ENCODE data around the gene ARHGEF11. TPM values are rescaled to one million over a fixed set of nuclear protein-coding genes. Genes with fewer than 3 reads are reported as not detected.

The ARHGEF11 gene
- total RNA-seq, 6 experiments from 2014 or later, result 21.3 to 24.8 (median 22.4) TPM

- no peaks in the 10 kb centered on the region for H3K4me1 Mint-ChIP-seq (ENCODE audit: low read depth)
- peaks cover 35% of the 10 kb centered on the region for H3K36me3 Mint-ChIP-seq (ENCODE audit: low read depth)
- H3K4me3 Mint-ChIP-seq, result no peak overlapping the region
- no peaks in the 10 kb centered on the region for H3K9me3 Mint-ChIP-seq
- no peak overlapping the region for H3K27ac Mint-ChIP-seq
- DNase-seq, result no peak
- H3K27me3 Mint-ChIP-seq (ENCODE audit: insufficient read depth), result peaks cover 4% of the 10 kb centered on the region
- TF ChIP-seq CTCF (IDR thresholded peaks at IDR 0.05), result no peak
Observed at GRCh38 chr1:156943756-156944155, 101.8 kb downstream of the ARHGEF11 start.

DNA sequence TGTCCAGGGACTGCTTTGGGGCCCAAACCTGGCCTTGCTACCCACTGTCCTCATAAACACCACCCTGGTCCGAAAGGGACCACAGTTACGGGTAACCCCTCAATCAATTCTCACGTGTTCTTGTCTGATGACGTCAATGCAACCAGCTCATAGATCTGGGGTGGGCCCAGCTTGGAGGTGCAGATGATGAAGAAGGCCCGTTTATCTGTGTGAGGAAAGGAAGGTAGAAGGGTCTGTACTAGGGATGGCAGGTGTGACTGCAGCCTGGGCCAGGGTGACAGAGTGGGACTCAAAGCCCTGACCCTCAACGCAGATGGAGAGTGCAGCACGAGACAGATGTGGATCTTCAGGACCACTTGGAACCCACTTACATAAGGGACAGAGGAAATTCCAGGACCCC, 103.0 kb downstream of the ARHGEF11 start:
- no peak overlapping the region for H3K27ac Mint-ChIP-seq
- H3K4me1 Mint-ChIP-seq (ENCODE audit: low read depth), result no peaks in the 10 kb centered on the region
- DNase-seq, result no peak
- H3K9me3 Mint-ChIP-seq, result no peaks in the 10 kb centered on the region
- H3K36me3 Mint-ChIP-seq (ENCODE audit: low read depth), result peaks cover 35% of the 10 kb centered on the region
- H3K27me3 Mint-ChIP-seq (ENCODE audit: insufficient read depth), result peaks cover 5% of the 10 kb centered on the region
- no peak overlapping the region for H3K4me3 Mint-ChIP-seq
- no peak for TF ChIP-seq CTCF (IDR thresholded peaks at IDR 0.05)

DNA sequence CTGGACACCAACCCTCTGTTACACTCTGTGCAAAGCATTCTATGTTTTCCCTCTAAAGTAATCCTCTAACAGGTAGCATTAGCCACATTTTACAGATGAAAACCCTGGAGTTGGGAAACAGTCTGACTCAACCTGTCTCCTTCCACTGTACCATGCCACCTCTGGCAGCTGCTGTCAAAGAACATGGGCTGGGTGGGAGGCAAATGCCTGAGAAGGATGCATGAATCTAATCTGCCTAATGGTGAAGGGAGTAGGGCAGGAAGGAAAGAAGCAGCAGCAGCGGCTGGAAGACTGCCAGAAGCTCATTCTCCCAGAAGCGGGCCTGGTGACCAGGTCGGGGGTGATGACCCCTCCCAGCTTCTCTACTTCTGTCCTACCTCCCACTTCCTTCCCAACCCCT, 103.4 kb downstream of the ARHGEF11 start:
- no peak overlapping the region for H3K4me3 Mint-ChIP-seq
- H3K27me3 Mint-ChIP-seq (ENCODE audit: insufficient read depth), result peaks cover 5% of the 10 kb centered on the region
- no peak overlapping the region for H3K27ac Mint-ChIP-seq
- H3K9me3 Mint-ChIP-seq, result no peaks in the 10 kb centered on the region
- H3K36me3 Mint-ChIP-seq (ENCODE audit: low read depth), result peaks cover 35% of the 10 kb centered on the region
- H3K4me1 Mint-ChIP-seq (ENCODE audit: low read depth), result no peaks in the 10 kb centered on the region
- TF ChIP-seq CTCF (IDR thresholded peaks at IDR 0.05), result no peak
- DNase-seq, result no peak

- no peaks in the 10 kb centered on the region for H3K9me3 Mint-ChIP-seq
- no peak for DNase-seq
- H3K4me3 Mint-ChIP-seq, result no peak overlapping the region
- no peak overlapping the region for H3K27ac Mint-ChIP-seq
- TF ChIP-seq CTCF (IDR thresholded peaks at IDR 0.05), result no peak
- peaks cover 5% of the 10 kb centered on the region for H3K27me3 Mint-ChIP-seq (ENCODE audit: insufficient read depth)
- H3K36me3 Mint-ChIP-seq (ENCODE audit: low read depth), result peaks cover 35% of the 10 kb centered on the region
- no peaks in the 10 kb centered on the region for H3K4me1 Mint-ChIP-seq (ENCODE audit: low read depth)
Observed at GRCh38 chr1:156941675-156942074, 103.9 kb downstream of the ARHGEF11 start.

DNA sequence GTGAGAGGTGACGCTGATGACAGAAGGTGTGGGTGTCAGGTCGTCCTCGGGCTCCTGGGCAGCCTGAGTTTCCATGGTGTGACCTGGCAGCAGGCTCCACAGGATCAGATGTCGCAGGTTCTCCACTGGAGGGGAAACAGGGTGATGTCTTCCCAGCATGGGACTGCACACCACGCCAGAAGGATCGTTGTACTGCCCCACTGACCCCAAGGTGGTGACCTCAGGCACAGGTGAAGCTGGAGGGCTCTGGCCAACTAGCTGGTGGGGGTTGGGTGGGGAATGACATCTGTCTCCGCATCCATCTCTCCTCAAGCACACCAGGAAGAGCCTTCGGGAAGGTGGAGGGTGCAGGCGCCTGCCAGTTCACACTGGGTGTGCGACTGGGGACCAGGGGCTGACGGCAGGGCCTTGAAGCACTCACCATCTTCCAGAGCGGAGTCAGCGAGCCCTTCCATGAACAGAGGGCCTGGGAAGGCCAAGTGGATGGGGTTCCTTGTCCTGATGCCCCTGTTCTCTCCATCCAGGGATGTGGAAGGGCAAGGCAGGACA, 105.7 kb downstream of the ARHGEF11 start:
- peaks cover 5% of the 10 kb centered on the region for H3K27me3 Mint-ChIP-seq (ENCODE audit: insufficient read depth)
- no peak for TF ChIP-seq CTCF (IDR thresholded peaks at IDR 0.05)
- no peak overlapping the region for H3K4me3 Mint-ChIP-seq
- no peaks in the 10 kb centered on the region for H3K9me3 Mint-ChIP-seq
- H3K27ac Mint-ChIP-seq, result no peak overlapping the region
- H3K36me3 Mint-ChIP-seq (ENCODE audit: low read depth), result peaks cover 23% of the 10 kb centered on the region; the same call in 1 of the 2 replicates
- no peak for DNase-seq
- H3K4me1 Mint-ChIP-seq (ENCODE audit: low read depth), result no peaks in the 10 kb centered on the region

DNA sequence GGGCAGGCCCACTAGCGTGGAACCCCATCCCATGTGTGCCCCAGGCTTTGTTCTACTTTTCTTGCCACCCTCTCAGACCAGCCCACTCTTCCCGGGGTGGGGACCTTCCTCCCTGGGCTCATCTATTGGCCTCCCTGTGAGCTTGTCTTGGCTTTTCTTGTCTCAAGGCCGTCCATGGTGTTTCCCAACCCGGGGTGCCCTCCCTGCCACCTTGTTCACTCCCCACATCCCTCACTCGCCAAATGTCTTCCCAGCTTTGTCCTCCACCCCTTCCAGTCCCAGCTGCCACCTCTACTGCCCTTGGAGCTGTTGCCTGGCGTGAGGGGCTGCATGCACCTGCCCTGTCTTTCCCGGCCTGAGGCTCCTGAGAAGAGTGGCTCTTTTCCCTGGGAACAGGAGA, 106.7 kb downstream of the ARHGEF11 start:
- peaks cover 5% of the 10 kb centered on the region for H3K27me3 Mint-ChIP-seq (ENCODE audit: insufficient read depth)
- DNase-seq, result no peak
- no peaks in the 10 kb centered on the region for H3K9me3 Mint-ChIP-seq
- no peak overlapping the region for H3K4me3 Mint-ChIP-seq
- H3K36me3 Mint-ChIP-seq (ENCODE audit: low read depth), result peaks cover 18% of the 10 kb centered on the region; the same call in 1 of the 2 replicates
- TF ChIP-seq CTCF (IDR thresholded peaks at IDR 0.05), result no peak
- H3K4me1 Mint-ChIP-seq (ENCODE audit: low read depth), result no peaks in the 10 kb centered on the region
- no peak overlapping the region for H3K27ac Mint-ChIP-seq
